ENCODE measurements around the gene LMOD2.

DNA sequence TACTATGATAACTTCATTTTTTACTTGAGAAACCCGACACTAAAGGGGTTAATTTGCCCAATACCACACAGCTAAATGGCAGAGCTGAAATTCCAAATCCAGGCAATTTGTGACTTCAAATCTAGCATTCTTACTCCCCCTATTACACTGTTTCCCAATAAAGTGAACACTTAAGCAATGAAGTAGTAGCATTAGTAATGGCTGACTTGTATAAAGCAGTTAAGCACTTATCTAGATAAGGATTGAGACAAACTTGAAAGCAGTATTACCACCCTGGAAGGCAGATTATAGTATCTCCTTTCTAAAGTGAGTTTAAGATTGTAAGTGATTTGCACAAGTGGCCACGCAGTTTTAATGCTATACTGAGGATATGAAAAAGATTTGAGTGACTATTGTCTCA is 53.9 kb downstream of the LMOD2 start:
- TF ChIP-seq, protein P1, sequence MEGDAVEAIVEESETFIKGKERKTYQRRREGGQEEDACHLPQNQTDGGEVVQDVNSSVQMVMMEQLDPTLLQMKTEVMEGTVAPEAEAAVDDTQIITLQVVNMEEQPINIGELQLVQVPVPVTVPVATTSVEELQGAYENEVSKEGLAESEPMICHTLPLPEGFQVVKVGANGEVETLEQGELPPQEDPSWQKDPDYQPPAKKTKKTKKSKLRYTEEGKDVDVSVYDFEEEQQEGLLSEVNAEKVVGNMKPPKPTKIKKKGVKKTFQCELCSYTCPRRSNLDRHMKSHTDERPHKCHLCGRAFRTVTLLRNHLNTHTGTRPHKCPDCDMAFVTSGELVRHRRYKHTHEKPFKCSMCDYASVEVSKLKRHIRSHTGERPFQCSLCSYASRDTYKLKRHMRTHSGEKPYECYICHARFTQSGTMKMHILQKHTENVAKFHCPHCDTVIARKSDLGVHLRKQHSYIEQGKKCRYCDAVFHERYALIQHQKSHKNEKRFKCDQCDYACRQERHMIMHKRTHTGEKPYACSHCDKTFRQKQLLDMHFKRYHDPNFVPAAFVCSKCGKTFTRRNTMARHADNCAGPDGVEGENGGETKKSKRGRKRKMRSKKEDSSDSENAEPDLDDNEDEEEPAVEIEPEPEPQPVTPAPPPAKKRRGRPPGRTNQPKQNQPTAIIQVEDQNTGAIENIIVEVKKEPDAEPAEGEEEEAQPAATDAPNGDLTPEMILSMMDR (IDR thresholded peaks at IDR 0.05) = no peak
- no peak for TF ChIP-seq POLR2A (IDR thresholded peaks at IDR 0.05)

Data from adrenal gland (tissue), 5 donors.